LHCN-M2 (cell line): ENCODE data around the gene KLHL30. TPM values are rescaled to one million over a fixed set of nuclear protein-coding genes. Genes with fewer than 3 reads are reported as not detected.

Experiments
- DNase-seq: peaks from one replicate; pipeline ENCODE4 v3.0.0-alpha.2; 2012; ENCODE audit warnings: low read depth
- polyA plus RNA-seq: library from polyadenylated mRNA; unstranded; fragments of >200 nt; gene quantifications from one replicate; pipeline ENCODE4 v1.2.1, GENCODE V29; 2012; ENCODE audit warnings: missing spikeins
- total RNA-seq: library from RNA; depleted of rRNA; stranded (reverse); fragments of >200 nt; gene quantifications from 2 replicates; pipeline ENCODE4 v1.2.3, GENCODE V29; 2014; rRNA removed

The KLHL30 gene
- 0.96 and 2.1 TPM in 2 replicates for total RNA-seq
- 8.0 TPM for polyA plus RNA-seq

DNA sequence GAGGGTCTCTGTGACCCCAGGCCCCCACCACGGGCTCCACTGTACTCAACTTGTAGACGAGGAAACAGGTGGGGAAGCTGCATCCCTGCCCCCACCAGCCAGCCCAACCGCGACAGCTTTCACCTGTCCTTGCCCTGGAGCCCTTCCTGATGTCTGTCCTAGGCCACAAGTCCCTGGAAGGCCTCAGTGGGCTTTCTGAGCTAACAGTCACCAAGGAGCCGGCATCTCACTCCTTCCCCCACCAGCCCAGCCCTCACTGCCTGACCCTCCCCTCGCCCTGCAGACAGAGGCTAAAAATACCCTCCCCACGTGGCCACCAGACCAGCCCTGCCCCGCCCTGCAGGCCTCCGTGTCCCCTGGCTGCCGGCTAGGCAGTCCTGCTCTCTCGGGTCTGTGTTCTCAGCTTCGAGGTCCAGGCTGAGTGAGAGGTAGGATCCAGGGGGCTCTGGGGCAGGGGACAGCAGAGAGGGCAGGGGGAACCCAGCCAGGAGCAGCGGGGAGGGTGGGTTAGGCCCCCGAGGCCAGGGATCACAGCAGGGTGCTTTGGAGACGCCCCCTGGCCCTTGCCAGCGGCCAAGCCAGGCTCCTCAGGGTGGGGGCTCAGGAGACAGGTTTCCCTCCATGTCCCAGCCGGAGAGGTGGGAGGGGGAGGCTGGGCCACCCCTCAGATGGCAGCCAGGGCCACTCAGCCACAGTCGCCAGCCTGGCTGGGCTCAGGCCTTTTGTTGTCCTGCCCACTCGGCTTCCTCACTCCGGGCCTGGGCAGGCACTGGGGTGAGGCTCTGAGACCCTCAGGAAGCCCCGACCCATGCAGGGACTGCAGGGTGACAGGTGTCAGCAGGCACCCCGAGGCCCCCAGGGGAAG lies at the start of gene KLHL30:
TSS of gene KLHL30 (plus strand) at position 338 of the 865 bp plus-strand sequence. CDS start 2,087 bp downstream, outside the sequence.
- DNase-seq = no peak

DNA sequence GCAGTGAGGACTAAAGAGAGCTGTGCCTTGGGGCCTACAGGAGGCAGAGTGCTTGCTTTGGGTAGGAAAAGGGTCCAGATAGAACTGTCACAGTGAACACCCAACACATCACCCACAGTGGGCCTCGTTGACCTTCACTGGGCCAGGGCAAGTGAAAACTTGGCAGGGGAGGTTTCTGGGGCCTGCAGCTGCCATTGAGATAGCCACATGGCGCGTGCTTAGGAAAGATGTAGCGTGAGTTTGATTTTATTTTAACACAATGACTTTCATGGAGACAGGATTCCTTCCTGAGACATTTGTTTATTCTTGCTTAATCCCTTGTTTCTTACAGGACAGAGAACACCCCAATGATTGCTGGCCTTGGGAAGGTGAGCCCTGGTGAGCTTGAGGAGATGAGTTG lies 47.6 kb upstream of the KLHL30 start:
- no peak for DNase-seq

GRCh38 chr2:238091436-238092060 lies 46.9 kb upstream of the KLHL30 start:
- DNase-seq = no peak

DNA sequence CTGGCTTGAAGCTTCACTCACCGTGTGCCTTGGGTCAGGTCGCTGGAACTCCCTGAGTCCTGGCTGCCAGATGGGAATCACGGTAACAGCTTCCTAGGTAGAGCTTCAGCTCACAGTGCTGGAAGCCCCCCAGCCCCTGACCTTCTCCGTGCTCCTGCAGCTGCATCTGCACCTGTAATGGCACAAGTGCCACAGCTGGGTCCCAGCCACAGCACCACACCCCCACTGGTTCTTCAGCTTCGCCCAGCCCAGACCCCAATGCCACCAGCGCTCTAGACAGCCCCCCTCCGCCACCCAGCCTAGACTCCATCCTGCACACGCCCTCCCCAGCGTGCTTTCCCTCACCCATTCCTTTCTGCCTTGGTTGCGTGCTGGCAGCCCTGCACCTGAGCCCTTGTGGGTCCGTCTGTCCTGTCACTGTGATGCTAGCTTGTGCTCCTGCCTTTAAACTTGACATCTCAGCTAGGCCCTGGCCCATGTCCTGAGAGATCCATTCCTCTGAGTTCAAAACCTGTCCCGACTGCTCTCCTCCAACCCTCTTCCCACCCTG lies 45.9 kb upstream of the KLHL30 start:
- DNase-seq = no peak

GRCh38 chr2:238093181-238094140 lies 45.0 kb upstream of the KLHL30 start:
- DNase-seq = no peak

DNA sequence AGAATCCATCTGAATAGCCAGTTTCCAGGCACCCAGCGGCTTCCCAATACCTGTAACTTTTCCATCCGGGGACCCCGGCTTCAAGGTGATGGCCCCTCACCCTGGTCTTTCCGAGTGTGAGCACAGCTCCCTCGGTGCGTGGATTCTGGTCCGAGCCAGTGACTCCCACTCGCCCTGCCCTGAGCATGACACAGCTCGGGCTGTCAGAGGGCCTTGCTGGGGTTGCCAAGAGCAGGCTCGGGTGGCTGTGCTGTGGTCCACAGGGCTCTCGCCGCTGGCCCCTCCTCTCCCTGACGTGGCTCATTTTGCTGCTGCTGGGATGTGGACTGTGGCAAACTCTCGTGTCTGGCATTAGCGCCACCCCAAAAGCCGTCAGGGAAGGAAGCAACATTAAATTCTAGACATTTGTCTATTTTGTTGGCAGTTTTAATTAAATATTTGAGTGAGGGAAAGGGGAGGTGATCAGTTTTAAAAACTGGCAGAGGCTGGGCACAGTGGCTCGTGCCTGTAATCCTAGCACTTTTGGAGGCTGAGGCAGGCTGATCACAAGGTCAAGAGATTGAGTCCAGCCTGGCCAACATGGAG lies 43.9 kb upstream of the KLHL30 start:
- DNase-seq = no peak

DNA sequence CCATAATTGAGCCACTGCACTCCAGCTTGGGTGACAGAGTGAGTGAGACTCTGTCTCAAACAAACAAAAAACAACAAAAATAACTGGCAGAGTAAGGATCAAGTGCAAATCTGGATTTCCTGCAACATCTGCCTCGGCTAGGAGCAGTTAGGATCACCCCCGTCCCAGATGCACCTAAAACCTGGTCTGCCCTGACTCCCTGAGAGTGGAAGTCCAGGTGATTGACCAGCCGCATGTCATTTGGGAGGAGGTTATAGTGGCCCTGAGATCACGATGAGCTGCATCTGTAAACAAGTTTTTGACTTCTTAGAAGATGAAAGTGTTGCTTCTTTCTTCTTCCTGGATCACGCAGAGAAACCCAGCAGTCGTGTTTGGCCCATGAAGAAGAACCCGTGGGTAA lies 43.3 kb upstream of the KLHL30 start:
- no peak for DNase-seq

- no peak for DNase-seq
Observed at GRCh38 chr2:238096311-238097011, 42.0 kb upstream of the KLHL30 start.

DNA sequence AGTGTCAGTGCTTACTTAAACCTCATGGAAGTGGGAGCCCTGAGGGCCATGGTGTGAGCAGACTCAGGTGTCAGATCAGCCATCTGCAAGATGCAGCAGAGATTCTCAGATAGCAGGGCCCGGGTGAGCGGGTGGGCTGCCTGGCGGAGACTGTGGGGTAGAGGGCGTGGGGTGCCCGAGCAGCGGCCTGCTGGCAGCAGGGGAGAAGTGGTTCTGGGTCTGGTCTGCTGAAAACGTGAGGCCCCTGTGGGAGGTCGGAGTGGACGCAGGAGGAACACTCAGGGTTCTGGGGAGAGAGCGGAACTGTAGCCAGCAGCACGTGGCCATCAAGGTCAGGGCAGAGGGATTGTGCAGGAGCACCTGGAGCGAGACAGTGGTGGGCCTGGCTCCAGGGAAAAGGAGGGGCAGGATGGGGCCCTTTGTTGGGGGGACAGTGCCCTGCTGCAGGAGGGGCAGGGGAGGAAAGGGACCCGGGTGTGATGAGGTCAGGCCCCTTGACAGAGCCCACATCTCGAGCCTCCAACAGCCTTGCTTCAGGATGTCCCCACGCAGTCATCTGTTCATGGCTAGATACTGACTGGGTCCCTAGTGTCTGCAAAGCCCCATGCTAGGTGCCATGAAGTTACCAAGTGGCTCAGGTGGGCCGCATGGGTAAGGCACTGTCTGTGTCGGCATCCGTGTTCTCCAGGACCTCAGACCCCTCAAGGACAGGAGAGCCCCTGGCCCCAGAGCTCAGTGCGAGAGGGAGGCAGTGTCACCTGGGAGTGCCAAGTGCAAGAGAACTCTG lies 41.1 kb upstream of the KLHL30 start:
- DNase-seq = no peak

- peak; percentile 61 for DNase-seq
Observed at GRCh38 chr2:238097988-238098871, 40.2 kb upstream of the KLHL30 start.

DNA sequence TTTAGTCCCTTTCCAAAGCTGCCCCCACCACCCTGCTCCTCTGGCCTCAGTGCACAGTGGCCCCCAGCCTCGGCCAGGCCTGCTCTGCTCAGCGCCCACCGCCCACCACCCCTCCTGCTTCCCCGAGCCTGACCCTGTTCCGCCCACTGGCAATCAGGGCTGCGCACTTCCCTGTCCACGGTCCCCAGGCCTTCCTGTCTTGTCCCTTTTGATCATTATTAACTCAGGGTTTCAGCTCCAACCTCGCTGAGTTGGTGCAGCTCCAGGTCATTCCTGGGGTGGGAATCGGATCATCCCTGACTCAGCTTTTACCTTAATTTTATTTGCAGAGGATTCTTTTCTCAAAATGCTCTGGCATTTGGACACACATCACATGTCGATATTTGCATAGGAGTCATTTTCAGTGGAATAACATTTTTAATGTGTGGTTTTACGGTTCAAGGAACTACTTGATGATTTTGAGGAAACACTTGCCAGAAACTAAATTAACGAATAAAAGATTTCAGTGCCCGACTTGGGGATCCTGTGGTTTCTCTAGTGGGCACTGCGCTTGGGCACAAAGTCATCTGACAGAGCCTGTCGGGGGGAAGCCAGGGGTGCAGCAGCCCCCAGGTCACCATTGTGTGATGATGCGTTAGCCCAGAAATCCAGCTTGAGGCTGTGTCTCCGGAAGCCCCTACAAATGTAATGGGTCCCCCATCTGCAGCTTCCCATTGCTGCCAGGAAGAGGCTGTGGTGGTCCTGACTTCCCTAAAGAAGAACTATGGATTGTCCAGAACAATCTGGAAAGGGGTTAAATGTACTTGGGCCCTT lies 39.4 kb upstream of the KLHL30 start:
- no peak for DNase-seq

DNA sequence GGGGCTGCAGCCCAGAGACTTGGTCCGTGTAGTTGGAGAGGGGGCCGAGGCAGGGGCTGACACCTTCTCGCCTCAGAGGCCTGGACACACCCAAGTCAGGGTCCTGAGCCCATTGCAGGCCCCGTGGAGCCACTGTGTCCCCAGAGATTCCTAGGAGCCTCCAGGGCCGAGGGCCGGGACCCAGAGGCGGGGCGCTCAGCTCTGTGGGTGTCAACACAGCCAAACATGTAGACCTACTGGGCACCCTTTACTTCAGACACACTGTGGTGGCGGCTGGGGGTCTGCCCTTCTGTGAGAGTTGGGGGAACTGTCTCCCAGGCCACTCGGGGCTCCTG lies 38.8 kb upstream of the KLHL30 start:
- DNase-seq = no peak

- peak; percentile 18 for DNase-seq
Observed at GRCh38 chr2:238100049-238100820, 38.2 kb upstream of the KLHL30 start, which contains the start of gene ESPNL. TSS of gene ESPNL (plus strand) at chr2:238100340. CDS start at chr2:238100420, 80 bp downstream.

DNA sequence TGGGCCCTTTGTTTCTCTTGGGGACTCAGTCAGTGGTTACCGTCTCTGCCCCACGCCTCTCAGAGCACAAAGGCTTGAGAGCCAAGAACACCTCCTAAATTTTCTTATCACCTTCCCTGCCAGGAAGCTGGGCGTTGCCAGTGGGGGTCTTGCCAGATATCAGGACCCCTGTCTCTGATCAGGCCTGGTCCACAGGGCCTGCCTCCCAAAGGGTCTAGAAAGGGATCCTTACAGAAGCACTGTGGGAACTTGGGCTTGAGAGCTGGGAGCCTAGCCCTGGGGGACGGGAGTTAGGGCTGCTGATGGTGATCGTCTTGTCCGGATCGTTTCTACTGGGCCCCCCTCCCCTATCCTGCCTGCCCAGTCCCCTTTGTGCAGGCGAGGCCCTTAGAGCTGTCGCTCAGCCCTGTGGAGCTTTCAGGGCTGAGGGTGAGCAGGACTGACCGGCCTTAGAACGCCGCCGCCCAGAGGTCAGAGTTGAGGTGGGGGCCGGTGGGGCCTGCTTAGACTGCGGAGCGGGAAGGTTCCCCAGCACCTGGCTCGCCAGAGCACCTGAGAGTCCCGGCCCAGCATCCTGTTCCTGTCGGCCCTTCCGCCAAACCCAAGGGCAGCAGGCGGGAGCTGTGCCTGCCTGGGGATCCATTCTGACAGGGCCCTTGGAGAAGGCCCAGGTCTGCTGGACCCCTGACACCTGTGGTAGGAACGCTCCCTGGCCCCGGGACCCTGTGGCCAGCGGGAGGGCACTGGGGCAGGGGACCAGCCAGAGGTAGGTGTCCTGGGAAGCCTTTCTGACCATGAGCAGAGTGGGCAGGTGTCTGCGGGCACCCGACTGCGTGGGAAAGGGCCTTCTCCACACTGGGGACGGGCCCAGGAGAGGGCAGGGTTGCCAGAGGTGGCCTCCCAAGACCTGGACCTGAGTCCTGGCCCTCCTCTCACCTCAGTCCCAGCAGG lies 37.4 kb upstream of the KLHL30 start:
- DNase-seq = no peak

- no peak for DNase-seq
Observed at GRCh38 chr2:238101891-238102841, 36.3 kb upstream of the KLHL30 start.
